HG02970 (cell line): ENCODE measurements around the gene TDRKH.
"Not testable (repeated sequence)": the region's sequence is repeated elsewhere in the genome, so short reads cannot be mapped to it uniquely, and the experiment has no call there.

Experiments
- ATAC-seq: cut with Tn5 transposase; IDR thresholded peaks from one replicate; pipeline ENCODE4 v1.9.1; 2021; ENCODE audit warnings: mild to moderate bottlenecking, moderate library complexity, moderate number of reproducible peaks; ENCODE audit not compliant: unreplicated experiment, low FRiP score

Gene TDRKH

DNA sequence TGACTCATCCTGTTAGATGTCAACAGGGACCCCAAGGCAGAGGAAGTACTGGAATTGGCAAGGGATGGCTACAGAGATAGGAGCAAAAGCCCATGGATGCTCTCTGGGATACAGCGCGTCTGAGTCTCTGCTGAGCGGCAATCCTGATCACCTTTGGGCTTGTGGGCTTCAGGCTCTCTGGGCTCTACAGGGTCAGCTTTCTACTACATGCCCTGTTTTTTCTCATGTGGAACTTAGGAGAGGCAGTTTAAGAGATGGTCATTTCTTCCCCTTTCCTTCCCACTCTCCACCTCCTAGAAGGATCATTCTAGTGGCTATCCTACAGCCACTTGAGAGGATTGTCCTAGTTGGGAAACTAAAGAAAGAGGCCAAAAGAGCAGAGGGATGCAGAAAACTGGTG is 13.6 kb upstream of the TDRKH start:
- no peak for ATAC-seq

DNA sequence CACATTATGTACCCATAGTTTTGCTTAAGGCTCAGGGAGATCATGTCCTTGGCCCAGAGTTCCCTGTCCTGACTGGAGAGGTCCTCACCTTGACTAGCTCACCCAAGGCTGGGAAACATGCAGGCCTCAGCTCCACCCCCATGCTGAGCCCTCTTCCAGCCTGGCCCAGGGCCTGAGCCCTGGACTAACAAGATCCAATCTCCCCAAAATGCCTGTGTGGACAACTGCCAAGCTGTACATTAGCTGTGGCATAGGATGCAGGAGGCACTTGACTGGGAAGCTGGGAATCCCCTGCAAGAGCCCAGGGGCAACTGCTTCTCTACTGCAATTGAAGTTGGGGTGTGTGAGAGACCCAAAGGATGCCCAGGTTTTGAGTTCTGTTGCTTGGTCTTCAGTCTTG is 12.9 kb upstream of the TDRKH start:
- no peak for ATAC-seq

DNA sequence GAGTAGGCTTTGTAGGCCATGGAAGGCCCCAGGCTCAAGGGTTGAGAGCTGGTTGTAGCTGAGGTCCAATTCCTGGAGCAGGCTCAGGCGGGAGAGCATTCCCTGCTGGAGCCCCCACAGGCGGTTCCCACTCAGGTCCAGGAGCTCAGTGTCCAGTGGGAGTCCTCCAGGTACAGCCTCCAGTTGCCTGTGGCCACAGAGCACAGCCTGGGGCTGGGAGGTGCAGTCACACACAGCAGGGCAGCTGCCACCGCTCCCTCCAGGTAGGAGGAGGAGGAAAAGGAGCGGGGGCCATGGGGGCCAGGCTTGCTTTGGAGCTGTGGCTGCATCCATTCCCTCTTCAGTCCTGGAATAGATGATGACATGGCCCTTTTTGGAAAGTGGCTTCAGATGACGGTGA is 12.1 kb upstream of the TDRKH start:
- ATAC-seq = no peak

DNA sequence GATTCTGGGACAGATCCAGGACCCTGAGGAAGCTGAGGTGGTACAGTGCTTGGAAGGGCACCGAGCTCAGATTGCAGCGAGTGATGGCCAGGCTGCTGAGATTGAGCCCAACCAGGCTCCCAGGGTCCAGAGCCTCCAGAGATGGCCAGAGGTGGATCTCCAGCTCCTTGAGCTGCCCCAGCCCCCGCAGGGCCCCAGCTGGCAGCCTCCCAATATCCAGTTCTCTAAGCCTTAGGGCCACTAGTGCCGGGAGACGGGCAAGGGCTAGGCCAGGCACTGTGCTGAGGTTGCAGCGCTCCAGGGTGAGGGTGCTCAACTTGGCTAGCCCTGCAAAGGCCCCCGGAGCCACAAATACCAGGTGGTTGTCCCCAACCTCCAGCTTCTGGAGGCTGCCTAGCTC is 11.5 kb upstream of the TDRKH start:
- ATAC-seq = no peak

DNA sequence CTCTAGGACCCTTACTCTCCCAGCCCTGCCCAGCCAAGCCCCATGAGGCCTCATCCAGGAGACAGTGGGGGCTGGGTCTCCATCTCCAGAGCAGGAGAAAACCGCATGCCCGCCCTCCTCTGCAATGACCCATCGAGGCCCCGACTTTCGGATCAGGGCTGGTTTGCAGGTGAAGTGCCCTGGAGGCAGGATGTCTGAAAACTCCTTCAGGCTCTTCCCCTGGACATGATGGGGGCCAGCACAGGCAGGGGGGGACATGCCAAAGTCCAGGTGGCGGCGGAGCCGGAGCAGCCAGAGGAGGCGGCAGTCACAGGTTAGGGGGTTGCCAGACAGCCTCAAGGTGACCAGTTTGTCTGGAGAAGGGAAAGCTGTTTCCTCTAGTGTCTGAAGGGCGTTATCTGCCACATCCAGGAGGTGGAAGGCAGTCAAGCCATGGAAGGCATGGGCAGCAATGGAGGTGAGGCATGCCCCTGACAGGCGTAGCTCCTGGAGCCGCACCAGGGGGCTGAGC is 11.1 kb upstream of the TDRKH start:
- ATAC-seq = no peak

DNA sequence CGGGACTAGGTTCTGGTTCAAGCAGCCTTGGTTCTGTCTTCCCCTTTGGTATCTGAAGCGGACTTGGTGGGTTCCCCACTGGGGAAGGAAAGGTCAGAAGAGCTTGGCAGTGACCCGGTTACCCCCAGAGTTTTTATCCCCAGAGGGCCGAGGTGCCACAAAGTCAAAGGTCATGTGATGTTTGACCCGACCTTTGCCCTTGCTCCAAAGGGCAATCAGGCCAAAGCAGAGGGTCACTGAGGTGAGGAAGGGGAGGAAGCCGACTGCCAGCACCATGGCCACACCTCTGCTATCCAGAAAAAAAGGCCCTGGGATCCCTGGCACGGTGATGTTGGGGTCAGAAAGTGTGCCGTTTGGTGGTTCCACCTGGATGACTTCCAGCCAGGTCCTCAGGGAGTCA is 10.5 kb upstream of the TDRKH start:
- no peak for ATAC-seq

DNA sequence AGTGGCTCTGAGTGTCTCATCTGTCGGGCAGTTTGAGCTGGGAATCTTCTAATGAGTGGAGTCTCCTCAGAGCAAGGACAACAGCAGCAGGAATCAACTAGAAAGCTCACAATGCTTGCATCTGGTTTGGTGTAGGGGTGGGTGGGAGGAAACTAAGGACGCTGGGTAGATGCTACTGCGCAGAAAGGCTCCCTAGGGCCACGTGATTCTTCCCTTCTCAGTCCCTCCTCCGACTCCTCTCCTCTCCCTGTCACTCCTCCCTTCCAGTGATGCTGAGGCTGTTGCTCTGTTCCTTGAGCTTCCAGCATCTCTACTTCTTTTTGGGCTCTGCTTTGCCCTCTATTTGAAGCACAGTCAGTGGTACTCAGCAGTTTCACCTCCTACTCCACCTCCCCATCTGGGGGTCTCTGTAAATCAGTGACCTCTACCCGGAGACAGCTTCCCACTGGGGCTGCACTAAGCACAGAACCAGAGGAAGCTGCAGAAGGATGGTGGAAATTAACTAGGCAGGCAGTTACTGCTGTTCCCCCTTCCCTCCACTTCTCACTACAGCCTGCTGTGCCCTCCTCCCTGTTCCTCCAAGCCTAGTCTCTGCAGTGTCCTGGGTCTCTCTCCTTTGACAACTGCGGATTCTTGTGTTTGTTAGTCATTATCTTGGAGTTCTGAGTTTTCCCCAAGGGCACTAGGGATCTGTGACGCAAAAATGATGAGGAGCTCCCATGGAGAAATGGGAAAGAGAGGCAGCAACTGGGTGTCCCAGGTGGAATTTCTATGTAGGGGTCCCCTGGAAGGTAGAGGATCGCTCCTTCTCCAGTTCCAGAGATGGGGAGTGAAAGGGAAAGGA is 9.1 kb upstream of the TDRKH start:
- no peak for ATAC-seq

DNA sequence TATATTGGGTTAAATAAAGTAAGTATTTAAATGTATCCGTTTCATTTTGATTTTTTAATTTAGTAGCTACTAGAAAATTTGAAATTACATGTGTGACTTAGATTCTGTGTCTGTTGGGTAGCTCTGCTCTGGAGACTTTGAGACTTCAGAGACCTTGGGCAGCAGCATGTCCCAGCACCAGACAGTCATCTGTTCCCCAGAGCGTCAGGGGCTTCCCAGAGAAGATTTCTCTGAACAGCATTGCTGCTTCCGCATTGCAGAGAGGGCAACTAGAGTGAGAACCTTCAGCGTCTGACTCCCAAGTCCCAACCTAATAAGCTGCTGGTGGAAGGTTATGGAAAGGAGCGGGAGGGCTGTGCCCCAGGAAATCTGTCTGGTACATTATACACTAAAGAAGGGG is 8.3 kb upstream of the TDRKH start:
- no peak for ATAC-seq

DNA sequence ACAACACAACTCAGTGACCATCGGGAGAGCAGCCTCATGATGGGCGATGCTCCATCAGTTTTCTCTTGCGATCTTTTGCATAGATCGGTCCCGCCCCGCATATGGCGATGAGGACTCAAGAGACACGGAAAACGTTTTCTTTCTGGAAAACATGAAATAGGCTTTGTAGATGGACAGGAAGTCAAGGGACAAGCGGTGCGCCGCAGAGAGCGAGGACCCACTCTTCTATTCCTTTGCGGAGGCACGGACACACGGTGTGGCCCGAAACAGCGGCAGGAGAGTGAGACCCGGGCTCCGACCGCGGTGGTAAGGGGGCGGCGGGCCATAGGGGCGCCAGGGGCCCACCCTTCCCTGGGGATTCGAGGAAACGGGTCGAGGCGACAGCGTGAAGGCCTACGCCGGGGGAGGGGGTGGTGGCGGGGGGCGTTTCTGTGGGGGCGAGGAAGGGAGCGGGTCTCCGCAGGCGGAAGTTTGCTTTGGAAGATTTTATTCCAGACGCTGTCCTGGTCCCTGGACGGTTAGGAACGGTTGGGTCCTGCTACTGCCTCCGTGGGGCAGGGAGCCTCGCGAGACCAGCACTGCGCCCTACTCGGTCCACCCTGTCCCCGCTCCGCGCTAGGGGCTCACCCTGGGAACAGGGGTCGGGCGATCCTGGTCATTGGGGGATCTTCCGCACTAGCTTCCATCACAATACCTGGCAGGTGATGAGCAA is 796 bp upstream of the TDRKH start:
- ATAC-seq = peak; percentile 8

DNA sequence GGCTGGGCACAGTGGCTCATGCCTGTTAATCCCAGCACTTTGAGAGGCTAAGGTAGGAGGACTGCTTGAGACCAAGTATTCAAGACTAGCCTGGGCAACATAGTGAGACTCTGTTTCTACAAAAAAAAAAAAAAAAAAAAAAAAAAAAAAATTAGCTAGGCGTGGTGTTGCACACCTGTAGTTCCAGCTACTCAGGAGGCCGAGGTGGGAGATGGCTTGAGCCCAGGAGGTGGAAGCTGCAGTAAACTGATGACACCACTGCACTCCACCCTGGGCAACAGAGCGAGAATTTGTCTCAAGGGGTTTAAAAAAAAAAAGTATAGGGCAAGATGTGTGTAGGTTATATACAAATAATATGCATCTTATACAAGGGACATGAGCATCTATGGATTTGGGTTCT is 2.6 kb downstream of the TDRKH start:
- ATAC-seq = no peak

DNA sequence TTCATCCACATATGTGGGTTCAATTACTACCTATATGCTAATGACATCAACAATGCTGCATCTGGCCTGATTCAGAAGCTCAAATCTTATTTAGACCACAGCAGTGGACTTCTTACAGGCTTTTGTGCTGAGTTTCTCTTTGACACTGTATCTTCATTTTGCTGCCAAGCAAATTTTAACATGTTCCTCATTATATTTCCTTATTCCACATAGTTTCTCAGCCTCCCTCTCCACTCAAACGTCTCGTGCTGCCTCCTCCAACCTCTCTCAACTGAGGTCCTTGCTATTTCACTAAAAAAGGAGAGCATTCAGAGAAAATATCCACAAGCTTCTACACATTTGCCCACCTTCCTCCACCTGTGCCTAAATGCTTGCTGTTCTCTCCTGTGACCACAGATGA is 6.5 kb downstream of the TDRKH start:
- no peak for ATAC-seq

DNA sequence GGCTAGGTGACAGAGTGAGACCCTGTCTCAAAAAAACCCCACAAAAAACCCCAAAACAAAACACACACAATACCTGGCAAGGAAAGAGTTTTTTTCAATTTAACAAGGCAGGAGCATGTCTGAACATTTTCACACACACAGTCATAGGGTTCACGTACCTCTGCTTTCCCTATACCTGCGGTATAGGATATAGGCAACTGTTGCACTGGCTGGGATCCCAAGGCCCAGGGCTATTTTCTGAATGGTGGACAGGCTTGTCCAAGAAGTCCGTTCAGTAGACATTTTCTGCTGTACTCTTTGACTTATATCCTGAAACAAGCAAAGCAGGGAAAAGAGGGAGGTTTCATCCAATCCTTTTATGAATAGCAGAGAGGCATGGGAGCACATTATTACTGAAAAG is 7.6 kb downstream of the TDRKH start:
- no peak for ATAC-seq

DNA sequence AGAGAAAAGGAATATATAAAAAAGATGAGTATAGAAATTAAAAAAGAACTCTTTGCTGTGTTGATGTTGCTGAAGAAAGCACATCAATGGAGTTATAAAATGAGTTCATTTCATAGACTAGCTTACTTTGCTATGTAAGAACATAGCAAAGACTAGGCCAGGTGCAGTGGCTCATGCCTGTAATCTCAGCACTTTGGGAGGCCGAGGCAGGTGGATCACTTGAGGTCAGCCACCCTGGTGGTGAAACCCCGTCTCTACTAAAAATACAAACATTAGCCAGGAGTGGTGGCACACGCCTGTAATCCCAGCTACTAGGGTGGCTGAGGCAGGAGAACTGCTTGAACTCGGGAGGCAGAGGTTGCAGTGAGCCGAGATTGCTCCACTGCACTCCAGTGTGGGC is 8.3 kb downstream of the TDRKH start:
- not testable (repeated sequence) for ATAC-seq

DNA sequence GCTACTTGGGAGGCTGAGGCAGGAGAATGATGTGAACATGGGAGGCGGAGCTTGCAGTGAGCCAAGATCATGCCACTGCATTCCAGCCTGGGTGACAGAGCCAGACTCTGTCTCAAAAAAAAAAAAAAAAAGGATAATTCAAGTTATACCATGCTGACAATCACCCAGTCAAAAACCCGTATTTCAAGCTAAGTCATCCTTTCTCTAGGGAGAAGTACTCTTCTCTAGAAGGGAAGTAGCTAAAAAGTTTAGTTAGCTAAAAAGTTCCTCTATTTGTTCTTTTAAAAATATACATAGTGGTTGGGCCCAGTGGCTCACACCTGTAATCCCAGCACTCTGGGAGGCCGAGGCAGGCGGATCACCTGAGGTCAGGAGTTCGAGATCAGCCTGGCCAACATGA is 9.6 kb downstream of the TDRKH start:
- not testable (repeated sequence) for ATAC-seq

DNA sequence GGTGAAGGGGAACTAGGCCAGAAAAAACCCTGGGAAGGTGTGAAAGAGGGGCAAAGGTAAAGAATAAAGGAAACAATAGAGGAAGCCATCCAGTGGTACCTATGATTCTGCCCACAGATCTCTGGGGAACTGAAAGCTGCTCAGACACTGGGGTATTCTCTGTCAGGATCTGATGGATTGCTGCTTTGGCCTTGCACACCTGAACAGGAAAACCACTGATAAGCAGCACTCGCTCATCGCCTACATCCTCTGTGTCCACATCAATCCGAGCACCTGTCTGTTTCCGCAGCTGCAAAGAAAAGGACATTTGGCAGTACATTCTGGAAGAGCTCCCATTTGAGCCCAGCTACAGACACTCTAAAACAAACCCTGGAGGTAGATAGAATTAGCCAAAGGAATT is 10.4 kb downstream of the TDRKH start:
- ATAC-seq = no peak

DNA sequence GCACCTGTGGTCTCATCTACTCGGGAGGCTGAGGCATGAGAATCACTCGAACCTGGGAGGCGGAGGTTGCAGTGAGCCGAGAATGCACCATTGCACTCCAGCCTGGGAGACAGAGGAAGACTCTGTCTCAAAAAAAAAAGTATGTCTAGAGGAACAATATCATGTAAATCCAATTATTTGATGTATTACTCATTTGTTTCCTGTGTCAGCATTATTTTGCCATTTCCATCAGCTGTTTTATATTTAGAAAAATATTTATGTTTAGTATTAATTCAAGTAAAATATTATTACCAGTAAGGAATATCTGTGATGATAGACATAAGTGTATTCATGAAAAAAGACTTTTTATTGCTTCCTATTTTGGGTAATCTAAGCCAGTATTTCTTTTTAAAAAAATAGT is 13.0 kb downstream of the TDRKH start:
- no peak for ATAC-seq

DNA sequence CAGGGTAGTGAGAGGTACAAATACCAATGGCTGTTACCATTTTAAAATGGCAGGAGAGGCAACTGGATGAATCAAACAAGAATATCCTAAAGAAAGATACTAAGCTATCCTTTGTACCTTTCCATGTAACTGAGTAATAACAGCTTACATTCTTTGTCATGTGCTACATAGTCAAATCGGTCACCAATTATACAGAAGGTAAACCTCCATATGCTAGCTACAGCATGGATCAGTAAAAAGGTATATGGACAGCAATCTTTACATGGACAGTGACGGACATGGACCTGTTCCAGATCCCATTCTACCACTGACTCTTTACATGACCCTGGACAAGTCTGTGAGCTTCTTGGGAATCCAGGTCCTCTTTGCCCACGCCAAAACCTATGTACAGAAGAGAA is 13.6 kb downstream of the TDRKH start:
- ATAC-seq = no peak

DNA sequence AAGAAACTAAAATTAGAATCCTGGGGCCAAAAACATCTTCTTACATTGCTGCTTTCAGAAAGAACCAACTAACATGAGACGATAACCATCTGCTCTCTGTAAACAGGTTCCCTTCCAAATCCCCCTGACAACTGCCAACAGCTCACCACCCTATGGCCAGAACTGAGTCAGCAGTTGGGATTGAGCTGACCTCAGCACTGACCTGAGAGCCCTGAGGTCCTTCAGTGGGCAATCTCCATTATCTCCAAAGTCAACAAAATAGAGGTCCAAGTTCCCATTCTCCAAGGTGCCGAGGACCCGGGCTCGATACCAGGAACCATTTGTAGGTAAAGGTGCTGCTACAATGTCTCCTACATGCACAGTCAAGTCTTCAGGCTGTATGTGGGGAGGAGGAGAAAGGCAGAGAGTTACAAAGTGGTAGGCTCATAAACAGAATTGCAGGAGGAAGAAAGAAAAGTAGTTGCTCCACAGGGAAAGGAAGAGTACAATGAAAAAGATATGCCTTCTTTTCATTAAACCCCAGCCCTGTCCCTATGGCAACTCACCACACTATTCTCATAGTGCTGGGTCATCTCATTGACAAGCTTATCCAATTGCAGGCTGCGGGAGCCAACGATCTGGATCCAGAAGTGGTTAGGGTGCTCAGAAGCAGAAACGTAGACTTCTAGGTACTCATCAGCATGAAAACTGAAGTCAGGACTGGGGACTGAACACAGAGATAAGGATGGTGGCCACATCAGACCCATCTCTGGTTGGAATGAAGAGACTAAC is 14.2 kb downstream of the TDRKH start:
- no peak for ATAC-seq

DNA sequence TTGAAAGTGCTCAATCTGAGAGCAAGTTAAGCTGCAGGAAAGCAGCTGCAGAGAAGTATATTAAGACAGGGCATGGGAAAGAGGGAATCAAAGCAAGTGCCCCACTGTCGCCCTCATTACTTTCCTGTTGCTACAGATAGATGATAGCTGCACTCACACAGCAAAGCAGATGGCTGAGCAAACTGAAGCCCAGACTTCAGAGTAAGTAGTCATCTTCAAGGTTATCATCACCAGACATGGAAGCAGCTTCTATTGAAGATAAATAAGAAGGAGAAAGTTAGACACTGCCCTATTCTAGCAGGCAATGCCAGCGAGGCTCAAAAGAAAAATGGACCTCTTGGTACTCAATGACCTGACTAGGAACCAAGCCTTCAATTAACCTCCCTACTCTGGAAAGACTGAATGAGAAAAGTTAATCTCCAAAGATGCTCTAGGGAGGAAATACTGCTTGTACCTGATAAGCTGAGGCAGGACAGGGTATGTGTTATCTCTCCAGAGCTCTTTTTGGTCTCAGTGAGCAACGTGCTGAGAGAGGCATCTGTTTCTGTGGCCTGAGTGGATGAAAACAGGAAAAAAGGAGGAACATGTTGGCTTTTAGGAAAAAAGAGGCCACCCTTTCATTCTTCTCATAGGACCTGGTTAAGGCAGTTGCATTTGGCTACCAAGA is 15.9 kb downstream of the TDRKH start:
- ATAC-seq = no peak

DNA sequence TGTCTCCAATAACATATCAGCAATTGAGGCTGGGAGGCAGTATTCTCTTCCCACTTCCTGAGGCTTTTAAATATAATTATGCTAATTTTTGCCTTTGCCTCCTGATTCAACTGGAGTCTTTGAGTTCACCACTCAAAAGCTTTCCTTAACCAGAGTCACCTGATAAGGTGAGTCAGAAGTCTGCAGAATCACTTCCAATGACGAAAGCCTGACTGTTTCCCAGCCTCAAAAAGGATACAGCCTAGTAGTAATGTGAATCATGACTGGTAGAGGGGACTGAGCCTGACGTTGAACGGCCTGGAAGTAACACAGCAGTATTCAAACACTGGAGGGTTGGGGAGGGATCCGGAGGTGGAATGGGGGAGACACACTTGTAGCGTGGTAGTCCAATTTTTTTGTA is 16.6 kb downstream of the TDRKH start:
- ATAC-seq = no peak

DNA sequence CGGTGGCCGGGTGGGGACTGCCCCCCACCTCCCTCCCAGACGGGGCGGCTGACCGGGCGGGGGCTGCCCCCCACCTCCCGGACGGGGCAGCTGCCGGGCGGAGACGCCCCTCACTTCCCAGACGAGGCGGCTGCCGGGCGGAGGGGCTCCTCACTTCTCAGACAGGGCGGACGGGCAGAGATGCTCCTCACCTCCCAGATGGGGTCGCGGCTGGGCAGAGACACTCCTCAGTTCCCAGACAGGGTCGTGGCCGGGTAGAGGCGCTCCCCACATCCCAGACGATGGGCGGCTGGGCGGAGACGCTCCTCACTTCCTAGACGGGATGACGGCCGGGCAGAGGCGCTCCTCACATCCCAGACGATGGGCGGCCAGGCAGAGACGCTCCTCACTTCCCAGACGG is 21.0 kb downstream of the TDRKH start:
- not testable (repeated sequence) for ATAC-seq
